GM18517 (cell line): ENCODE results near the gene MYOF.
"Not testable (repeated sequence)": the region's sequence is repeated elsewhere in the genome, so short reads cannot be mapped to it uniquely, and the experiment has no call there.

Source experiments
- ATAC-seq: cut with Tn5 transposase; IDR thresholded peaks from one replicate; pipeline ENCODE4 v1.9.1; 2021; ENCODE audit warnings: mild to moderate bottlenecking, moderate library complexity; ENCODE audit not compliant: unreplicated experiment

MYOF gene

DNA sequence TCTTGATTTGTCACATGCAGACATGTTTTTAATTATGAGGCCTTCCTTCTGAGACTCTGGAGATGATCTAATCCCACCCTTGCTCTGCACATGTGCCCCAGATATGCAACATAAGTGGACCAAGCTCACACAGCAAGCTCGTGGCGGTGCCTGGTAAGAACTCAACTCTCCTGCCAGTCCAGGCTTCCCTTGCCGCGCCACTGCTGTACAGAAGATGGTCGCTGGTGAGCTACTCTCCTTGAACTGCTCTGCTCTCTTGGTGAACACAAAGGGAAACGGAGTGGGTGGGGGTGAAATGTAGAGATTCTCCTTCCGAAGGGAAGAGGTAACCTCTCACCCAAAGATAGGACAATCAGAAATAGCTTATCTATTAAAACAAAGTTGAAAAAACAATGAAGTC, 25.7 kb downstream of the MYOF start:
- ATAC-seq, result no peak

DNA sequence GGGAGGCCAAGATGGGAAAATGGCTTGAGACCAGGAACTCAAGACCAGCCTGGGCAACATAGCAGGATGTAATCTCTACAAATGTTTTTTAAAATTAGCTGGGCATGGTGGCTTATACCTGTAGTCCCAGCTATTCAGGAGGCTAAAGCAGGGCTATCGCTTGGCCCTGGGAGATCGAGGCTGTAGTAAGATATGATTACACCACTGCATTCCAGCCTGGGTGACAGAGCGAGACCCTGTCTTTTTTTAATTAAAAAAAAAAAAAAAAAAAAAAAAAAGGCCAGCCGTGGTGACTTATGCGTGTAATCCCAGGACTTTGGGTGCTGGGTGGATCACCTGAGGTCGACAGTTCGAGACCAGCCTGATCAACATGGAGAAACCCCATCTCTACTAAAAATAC, 27.4 kb downstream of the MYOF start:
- ATAC-seq, result no peak

DNA sequence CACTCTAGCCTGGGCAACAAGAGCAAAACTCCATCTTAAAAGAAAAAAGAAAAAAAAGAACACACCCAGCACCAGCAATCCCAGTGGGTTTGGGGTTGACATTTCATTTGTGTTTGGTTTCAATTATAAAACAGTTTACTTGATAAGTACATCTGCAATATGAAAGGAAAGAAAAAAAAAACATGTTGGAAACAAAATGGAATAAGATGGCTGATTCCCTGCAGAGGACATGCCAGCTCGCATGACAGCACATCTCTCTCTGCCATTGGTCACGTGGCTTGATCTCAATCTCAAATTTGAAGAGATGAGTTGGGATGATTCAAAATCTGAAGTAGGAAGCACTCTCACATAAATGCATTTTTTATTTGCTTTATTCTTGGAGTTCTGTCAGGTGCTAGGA, 28.0 kb downstream of the MYOF start:
- ATAC-seq, result no peak

- no peak for ATAC-seq
Observed at GRCh38 chr10:93452143-93452542, 30.0 kb downstream of the MYOF start.

DNA sequence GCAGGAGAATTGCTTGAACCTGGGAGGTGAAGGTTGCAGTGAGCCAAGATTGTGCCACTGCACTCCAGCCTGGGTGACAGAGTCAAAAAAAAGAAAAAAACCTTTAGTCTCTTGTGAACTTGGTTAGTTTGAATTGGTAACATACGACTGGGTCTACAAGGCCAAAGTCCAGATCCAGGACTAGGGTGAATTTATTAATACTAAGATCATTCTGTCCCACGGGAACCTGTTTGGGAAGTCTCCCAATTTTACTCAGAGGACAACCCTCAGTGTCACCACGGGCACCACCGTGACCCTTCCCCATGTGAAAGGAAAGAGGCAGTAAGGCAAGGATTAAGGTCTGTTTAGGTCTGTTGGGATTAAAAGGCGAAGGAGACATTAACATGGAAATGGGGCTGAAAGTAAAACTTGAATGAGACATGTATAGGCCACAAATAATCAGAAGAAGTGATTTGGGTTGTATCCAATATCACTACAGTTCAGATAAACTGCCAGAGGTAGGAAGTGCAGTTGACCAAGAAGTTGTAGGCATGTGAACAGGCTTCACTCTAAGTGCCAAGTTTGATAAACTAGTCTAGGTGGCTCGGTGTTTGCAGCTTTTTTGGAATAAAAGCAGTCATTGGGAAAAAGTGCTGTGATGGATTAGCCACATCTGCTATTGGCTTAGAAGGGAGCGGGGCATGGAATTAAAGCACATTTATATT, 30.7 kb downstream of the MYOF start:
- no peak for ATAC-seq

- no peak for ATAC-seq
Observed at GRCh38 chr10:93447970-93448369, 34.2 kb downstream of the MYOF start.

DNA sequence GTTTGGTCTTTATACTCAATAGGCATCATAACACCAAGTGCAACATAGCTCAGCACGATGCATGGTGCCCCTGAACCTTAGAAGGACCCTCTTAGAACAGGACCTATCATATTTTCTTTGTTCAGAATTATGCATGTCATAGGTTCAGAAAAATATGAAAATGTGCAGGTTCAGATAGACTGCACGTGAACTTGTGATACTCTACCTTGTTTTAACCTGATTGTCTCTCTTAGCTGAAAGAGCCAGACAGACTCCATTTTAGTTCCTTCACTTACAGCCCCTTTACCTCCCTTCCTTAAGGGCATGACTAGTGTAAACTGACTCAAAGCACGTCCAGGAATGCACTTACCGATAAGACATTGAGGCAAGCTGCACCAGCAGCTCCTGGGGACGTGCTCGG, 35.1 kb downstream of the MYOF start:
- no peak for ATAC-seq

DNA sequence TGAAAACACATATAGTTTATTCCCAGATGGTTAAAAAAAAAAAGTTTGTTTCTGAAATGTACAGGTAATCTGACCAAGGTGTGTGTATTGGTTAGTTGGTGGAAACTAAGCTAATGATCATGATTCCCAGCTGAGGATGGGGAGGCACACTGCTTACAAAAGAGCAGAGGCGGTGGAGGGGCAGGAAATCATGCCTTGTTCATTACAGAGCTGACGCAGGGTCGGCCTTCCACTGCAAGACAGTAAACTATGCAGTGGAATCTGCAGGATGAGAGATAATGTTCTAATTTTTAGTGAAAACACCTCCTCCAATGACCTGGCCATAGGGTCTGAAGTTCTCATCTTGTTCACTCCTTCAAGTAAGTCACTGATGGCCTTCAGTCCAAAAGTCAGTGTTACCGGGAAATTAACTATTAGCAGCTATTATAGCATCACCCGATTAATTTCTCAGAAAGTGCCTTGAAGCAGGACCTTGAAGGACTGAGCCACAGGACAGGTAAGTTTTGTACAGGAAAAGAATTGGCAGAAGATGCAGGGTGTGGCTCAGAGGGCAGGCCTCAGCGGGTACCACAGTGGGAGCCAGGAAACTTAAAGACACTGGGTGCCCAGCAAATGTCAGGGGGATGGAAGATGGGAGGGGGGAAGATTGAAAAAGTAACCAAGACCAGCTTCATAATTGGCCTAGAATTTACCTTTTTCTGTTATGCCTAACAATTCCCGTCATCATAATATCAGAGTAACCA, 36.0 kb downstream of the MYOF start:
- no peak for ATAC-seq

DNA sequence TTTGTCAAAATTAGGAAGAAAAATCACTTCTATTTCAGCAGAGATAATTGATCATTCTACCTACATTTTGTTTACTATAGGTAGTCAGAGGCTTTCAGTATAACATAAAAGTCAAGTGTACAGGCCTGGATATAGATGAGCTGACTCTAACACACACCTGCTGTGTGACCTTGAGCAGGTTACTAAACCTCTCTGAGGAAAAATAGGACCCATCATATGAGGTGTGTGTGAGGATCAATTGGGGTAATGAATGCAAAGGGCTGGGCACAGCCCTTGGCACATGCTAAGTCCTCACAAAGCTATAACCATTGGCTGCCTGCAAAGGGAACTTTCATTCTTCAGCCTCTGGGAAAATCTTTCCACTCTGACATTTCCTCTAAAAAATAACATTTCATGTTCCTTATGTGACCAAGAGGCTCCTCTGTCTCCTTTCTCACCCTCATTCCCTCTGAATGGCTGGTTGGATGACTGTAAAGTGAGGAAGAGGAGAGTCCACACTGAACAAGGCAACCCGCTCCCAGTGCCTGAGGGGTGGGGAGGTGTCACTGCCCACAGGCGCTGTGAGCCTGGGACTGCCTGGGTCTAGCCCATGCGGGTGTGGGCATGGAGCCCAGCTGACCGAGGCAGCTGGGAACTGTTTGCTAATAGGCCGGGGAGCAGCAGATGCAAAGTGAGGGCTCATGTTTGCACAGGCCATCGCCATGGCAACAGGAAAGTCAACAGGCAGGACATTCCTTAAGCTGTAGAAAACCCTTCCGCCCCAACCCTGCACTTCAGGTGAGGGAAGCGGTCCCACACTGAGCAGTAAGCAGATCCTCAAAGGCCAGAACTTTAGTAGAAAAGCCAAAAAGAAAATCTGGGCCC, 36.8 kb downstream of the MYOF start:
- ATAC-seq, result no peak

DNA sequence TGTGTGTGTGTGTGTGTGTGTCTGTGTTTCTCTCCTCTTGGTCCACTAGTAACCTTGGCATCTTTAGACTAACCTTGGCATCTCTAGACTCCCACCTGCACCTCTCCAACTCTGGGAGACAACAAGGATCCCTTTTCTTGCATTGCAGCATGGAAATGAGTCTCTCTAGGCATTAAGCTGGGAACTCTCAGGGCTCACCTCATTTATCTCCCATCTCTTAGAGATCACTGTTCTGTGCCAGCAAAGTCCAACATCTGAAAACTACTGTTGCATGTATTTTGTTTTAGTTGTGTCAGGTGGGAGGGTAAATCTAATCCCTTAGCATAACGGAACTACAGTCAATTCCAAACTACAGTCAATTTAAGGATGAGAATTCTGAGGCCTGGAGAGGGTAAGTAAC, 38.7 kb downstream of the MYOF start:
- no peak for ATAC-seq

DNA sequence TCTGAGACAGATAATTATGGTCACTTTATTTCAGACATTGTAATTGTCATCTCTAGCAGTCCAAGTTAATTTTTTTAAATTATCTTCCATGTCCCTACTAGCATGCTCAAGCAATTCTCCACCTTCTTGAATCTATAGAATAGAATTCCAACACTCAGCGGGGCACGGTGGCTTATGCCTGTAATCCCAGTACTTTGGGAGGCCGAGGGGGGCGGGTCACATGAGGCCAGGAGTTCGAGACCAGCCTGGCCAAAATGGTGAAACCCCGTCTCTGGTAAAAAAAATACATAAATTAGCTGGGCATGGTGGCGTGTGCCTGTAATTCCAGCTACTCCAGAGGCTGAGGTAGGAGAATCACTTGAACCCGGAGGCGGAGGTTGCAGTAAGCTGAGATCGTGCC, 39.4 kb downstream of the MYOF start:
- not testable (repeated sequence) for ATAC-seq

- ATAC-seq, result no peak
Observed at GRCh38 chr10:93440591-93441091, 41.5 kb downstream of the MYOF start.

- no peak for ATAC-seq
Observed at GRCh38 chr10:93438613-93439253, 43.4 kb downstream of the MYOF start.

DNA sequence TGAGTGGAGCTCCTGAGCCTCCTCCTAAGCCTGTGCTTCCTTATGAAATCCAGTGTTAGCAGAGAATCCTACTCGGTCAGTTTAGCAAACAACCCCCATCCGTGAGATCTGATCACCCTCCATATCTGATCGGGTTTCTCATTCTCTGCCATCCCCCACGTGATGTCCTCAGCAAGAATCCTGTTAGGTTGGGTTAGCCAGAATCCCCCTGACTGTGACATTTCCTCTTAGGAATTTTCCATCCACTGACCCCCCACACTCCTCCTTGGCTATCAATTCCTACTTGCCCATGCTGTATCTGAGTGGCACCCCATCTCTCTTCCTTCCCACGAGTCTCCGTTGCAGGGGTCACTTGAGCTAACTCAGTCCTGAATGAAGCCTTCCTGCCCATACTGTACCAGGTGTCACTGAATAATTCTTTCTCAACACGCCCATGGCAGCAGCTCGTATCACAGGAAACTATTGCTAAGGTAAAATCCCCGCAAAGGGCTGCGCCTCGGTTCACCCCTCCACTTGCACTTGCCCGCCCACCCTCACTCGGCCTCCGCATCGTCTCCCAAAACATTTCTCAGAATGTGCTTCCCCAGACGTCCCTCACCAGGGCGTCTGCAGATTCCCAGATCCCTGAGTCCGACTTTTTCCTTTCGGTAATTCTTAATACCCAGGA, 44.1 kb downstream of the MYOF start:
- no peak for ATAC-seq

DNA sequence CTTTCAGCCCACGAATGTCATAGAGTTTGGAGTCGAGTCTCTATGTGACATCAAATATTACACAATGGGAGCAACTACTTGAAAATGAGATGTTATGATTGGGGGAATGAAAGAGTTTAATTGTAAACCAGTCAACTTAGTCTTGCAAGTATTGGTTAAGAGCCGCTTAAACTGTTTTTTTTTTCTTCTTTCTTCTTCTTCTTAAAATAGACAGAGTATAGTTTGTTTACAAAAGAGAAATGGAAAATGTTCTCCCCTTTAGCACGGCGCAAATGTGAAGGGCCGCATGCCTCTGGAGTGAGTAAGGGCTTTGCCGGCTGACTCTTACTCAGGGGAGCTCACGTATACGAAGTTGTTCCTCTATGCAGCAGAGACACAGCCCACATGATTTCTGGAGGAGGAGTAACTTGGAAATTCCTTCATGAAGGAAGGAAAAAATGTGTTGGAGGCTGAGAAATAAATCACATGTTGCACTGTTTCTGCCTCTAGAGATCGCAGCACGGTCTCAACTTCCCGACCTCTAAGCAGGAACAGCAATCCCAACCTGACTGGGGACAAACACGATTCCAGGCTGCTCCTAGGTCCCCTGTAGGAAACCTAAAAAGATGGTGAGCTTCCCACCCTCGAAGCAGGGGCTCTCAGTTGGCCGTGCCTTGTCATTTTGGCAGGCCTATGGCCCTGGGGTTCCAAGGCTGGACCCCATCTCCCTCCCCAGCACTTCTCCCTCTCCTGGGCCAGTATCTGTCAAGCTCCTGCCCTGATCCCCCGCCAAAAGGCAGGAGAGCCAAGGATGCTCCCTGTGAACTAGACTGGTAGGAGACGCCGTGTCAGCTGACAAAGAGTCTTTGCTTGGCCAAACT, 44.8 kb downstream of the MYOF start:
- ATAC-seq, result no peak

DNA sequence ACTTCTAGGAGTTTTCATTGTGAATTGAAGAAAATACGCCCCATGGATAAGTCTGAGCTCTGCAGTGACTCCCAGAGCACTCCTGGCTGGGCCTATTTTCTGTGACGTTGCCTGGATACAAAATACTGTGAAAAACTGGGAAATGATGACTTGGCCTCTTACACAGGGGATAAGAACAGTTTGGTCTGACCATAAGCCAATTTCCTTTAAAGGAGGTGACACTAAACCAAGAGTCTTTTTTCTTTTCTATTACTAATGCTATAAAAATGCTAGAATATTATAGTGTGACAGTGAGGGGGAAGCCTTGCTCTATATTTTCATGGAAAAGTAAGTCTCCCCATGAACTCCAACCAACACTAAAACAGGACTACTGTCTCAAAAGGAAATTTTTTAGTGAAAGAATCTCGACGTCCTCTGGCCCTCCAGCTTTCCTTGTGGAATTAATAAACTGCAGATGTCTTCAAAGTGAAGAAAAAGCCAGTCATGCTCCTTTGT, 45.5 kb downstream of the MYOF start:
- no peak for ATAC-seq

DNA sequence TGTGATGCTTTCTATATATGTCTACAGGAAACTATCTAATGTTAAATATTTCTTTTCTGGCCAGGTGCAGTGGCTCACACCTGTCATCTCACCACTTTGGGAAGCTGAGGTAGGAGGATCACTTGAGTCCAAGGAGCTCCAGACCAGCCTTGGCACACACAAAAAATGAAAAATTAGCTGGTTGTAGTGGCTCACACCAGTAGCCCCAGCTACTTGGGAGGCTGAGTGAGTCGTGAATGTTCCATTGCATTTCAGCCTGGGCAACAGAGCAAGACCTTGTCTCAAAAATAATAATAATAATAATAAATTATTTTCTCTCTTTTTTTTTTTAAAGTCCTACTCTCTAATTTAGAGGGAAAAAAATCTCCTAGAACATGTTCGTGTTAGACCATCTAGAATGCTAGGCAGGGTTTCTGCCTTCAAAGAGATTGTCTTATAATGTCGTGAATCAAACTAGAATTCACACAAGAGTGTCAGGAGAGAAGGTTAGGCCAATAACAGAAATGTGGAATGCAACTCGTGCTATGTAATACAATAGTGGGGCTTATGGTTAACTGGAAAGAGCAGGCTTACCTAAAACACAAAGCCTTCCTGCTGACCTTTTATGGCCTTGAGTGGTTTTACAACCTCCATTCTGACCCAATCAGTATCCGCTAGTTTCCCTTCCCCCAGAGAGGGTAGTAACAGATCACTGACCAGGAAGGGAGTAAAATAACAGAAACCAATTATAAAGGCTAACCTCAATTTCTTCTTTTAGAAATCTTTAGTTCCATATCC, 46.3 kb downstream of the MYOF start:
- no peak for ATAC-seq

- ATAC-seq, result no peak
Observed at GRCh38 chr10:93434991-93435491, 47.1 kb downstream of the MYOF start.
